ENCODE data around the gene DNPEP.
A peak's percentile ranks its signal among the peaks of the same experiment; 100 is the strongest.
"Not testable (repeated sequence)": the region's sequence is repeated elsewhere in the genome, so short reads cannot be mapped to it uniquely, and the experiment has no call there.

Gene DNPEP

GRCh38 chr2:219419331-219420197 lies 31.9 kb upstream of the DNPEP start:
- no peak for DNase-seq (ENCODE audit: low read depth)

GRCh38 chr2:219419012-219419324 lies 31.3 kb upstream of the DNPEP start:
- DNase-seq (ENCODE audit: low read depth) = no peak

GRCh38 chr2:219418155-219419011 lies 30.7 kb upstream of the DNPEP start, which contains the start of gene DES:
DES (plus strand) TSS chr2:219418377; CDS start chr2:219418463, 86 bp downstream.
- DNase-seq (ENCODE audit: low read depth) = no peak

- DNase-seq (ENCODE audit: low read depth) = no peak
These were observed 29.7 kb upstream of the DNPEP start for GRCh38 chr2:219417374-219417773.

GRCh38 chr2:219416938-219417337 lies 29.2 kb upstream of the DNPEP start:
- no peak for DNase-seq (ENCODE audit: low read depth)

- DNase-seq (ENCODE audit: low read depth) = no peak
These were observed 28.5 kb upstream of the DNPEP start for GRCh38 chr2:219416235-219416602.

- no peak for DNase-seq (ENCODE audit: low read depth)
These were observed 28.0 kb upstream of the DNPEP start for GRCh38 chr2:219415580-219416234.

- no peak for DNase-seq (ENCODE audit: low read depth)
These were observed 27.1 kb upstream of the DNPEP start for GRCh38 chr2:219414857-219415256.

- no peak for DNase-seq (ENCODE audit: low read depth)
These were observed 22.7 kb upstream of the DNPEP start for GRCh38 chr2:219410390-219410789.

- DNase-seq (ENCODE audit: low read depth) = no peak
These were observed 21.9 kb upstream of the DNPEP start for GRCh38 chr2:219409619-219410018.

- DNase-seq (ENCODE audit: low read depth) = no peak
These were observed 20.9 kb upstream of the DNPEP start for GRCh38 chr2:219408631-219409030.

GRCh38 chr2:219408204-219408603 lies 20.5 kb upstream of the DNPEP start:
- no peak for DNase-seq (ENCODE audit: low read depth)

- DNase-seq (ENCODE audit: low read depth) = not testable (repeated sequence)
These were observed 19.6 kb upstream of the DNPEP start for GRCh38 chr2:219407343-219407742.

- peak; percentile 88 for DNase-seq (ENCODE audit: low read depth)
These were observed 19.1 kb upstream of the DNPEP start for GRCh38 chr2:219406861-219407230.

GRCh38 chr2:219405958-219406860 lies 18.5 kb upstream of the DNPEP start:
- DNase-seq (ENCODE audit: low read depth) = no peak

GRCh38 chr2:219405451-219405850 lies 17.7 kb upstream of the DNPEP start:
- no peak for DNase-seq (ENCODE audit: low read depth)

- no peak for DNase-seq (ENCODE audit: low read depth)
These were observed 17.2 kb upstream of the DNPEP start for GRCh38 chr2:219404954-219405353.

GRCh38 chr2:219404291-219404910 lies 16.7 kb upstream of the DNPEP start:
- no peak for DNase-seq (ENCODE audit: low read depth)

- DNase-seq (ENCODE audit: low read depth) = no peak
These were observed 16.1 kb upstream of the DNPEP start for GRCh38 chr2:219403861-219404260.

- DNase-seq (ENCODE audit: low read depth) = peak; percentile 92
These were observed 15.2 kb upstream of the DNPEP start for GRCh38 chr2:219402665-219403515.

Measured in ELR (cell line).